ENCODE data around the gene PLEKHJ1. TPM values are rescaled to one million over a fixed set of nuclear protein-coding genes. Genes with fewer than 3 reads are reported as not detected.

The PLEKHJ1 gene
- total RNA-seq, 2 donors from 2014 or later: 44.1 to 53.0 TPM

GRCh38 chr19:2274931-2275535 lies 38.9 kb upstream of the PLEKHJ1 start:
- peak; percentile 77 for DNase-seq (ENCODE audit: low spot score)
- TF ChIP-seq CTCF (IDR thresholded peaks at IDR 0.05): peak; percentile 32 to 66
- H3K36me3 ChIP-seq: peaks cover 35% of the 10 kb centered on the region

DNA sequence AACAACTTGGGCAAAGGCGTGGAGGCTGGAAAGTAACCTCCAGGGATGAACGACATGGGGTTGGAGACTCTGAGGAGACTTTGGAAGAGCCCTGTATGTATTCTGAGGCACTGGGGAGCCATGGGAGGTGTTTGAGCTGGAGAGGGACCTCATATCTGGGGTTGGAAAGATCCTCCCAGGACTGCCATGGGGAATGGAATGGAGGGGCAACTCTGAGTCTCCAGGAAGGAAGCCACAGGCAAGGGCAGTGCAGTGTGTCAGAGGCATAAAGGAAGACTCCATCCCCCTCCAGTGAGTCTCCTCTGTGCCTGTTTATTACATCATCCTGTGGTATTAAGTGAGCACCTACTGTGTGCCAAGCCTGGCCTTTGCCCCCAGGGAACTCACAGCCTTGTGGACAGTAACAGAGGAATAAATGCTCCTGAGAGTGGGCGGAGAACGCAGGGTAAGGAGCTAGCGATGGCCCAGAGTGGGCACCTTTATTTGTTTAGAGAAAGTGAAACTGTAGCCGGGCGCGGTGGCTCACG lies 38.1 kb upstream of the PLEKHJ1 start:
- Histone ChIP-seq H3K9me3 (no peaks in the 10 kb centered on the region), H3K27ac (peak overlapping the region; percentile 71 to 100), H3K4me1 (peaks cover 0 to 55% of the 10 kb centered on the region in 2 donors), H3K27me3 (no peaks in the 10 kb centered on the region), H3K36me3 (peaks cover 38% of the 10 kb centered on the region), H3K4me3 (no peak overlapping the region)
- no peak for TF ChIP-seq CTCF (IDR thresholded peaks at IDR 0.05)
- DNase-seq (ENCODE audit: low spot score): no peak

More at GRCh38 chr19:2274931-2275535, 38.9 kb upstream of the PLEKHJ1 start:
- Histone ChIP-seq H3K4me3 (no peak overlapping the region), H3K27me3 (no peaks in the 10 kb centered on the region), H3K4me1 (peaks cover 0 to 55% of the 10 kb centered on the region in 2 donors), H3K9me3 (no peaks in the 10 kb centered on the region), H3K27ac (peak overlapping the region in 1 of 2 donors; percentile 32)

DNA sequence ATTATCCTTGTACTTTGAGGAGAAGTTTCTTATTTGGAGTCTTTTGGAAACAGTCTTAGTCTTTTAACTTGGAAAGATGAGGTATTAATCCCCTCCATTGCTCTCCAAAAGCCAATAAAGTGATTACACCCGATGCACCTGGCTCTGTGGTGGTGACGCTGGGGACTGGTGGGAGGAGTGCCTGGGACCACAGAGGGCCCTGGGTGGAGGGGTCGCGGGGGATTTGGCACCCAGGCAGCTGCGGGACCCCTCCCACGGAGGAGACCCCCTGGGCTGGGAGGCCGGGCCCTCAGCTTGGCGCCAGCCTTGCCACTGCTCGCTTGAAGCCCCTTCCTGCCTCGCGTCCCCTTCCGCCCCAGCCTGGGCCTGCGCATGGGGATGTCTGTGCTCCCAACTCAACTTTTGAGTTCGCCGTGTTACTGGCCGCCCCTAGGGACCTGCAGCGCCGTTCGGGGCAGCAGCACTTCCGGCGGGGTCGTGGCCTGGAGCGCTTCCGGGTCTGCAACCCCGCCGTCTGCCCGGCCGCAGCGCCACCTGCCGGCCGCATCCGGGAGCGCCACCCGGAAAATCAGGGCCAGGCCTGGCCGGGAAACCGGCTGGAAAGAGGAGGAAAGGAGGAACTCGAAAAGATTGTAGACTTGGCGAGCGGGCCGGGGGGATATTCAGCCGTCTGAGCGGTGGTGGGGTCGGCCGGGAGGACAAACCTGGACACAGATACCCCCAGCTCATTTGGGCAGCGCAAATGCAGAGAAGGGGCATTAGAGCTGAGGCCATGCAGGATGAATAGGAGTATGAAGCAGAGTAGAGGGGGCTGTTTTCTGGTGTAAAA lies 37.4 kb upstream of the PLEKHJ1 start:
- H3K27ac ChIP-seq: peak overlapping the region; percentile 71 to 100
- peaks cover 0 to 58% of the 10 kb centered on the region in 2 donors for H3K4me1 ChIP-seq
- peak; percentile 97 to 99 for TF ChIP-seq CTCF (IDR thresholded peaks at IDR 0.05)
- peak overlapping the region in 1 of 2 donors; percentile 30 for H3K4me3 ChIP-seq
- H3K36me3 ChIP-seq: peaks cover 38% of the 10 kb centered on the region
- no peaks in the 10 kb centered on the region for H3K27me3 ChIP-seq
- peak; percentile 72 for DNase-seq (ENCODE audit: low spot score)
- no peaks in the 10 kb centered on the region for H3K9me3 ChIP-seq

GRCh38 chr19:2271234-2272103 lies 35.3 kb upstream of the PLEKHJ1 start:
- peaks cover 0 to 66% of the 10 kb centered on the region in 2 donors for H3K4me1 ChIP-seq

More at GRCh38 chr19:2271234-2272103, 35.3 kb upstream of the PLEKHJ1 start:
- DNase-seq (ENCODE audit: low spot score): peak; percentile 67
- no peaks in the 10 kb centered on the region for H3K27me3 ChIP-seq
- H3K4me3 ChIP-seq: peak overlapping the region; percentile 79 to 100
- TF ChIP-seq CTCF (IDR thresholded peaks at IDR 0.05): no peak
- peaks cover 37% of the 10 kb centered on the region for H3K36me3 ChIP-seq
- H3K27ac ChIP-seq: peak overlapping the region; percentile 99 to 100
- H3K9me3 ChIP-seq: no peaks in the 10 kb centered on the region

Data from right atrium auricular region (tissue), 2 donors.